ENCODE results near the gene OPN5. TPM values are rescaled to one million over a fixed set of nuclear protein-coding genes. Genes with fewer than 3 reads are reported as not detected.

OPN5 gene
- total RNA-seq, 1 donor from 2014 or later, result not detected

DNA sequence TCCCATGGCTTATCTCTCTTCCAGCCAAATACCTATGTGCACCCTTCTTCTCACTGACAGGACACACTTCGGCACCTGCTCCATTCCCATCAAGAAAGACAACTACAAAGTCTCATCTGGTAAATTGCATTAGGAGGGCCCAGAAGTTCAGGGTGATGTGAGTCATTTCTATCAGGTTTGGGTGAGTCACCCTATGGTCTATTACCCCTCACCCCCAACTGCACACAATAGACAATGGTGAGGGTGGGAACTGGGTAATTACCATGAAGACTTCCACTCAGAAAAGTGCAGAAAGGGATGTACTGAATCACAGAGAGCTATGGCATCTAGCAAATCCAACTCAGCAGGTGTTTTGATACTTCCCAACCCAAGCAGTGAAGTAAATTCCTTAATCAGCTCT is 54.8 kb downstream of the OPN5 start:
- Mint-ChIP-seq H3K4me3 (ENCODE audit: unreplicated experiment) (no peak overlapping the region), H3K9me3 (ENCODE audit: unreplicated experiment) (no peaks in the 10 kb centered on the region), H3K4me1 (ENCODE audit: unreplicated experiment) (peaks cover 14% of the 10 kb centered on the region), H3K36me3 (ENCODE audit: unreplicated experiment) (no peaks in the 10 kb centered on the region), H3K27ac (ENCODE audit: unreplicated experiment) (no peak overlapping the region), H3K27me3 (ENCODE audit: unreplicated experiment) (peaks cover 11% of the 10 kb centered on the region)
- TF ChIP-seq, protein P1, sequence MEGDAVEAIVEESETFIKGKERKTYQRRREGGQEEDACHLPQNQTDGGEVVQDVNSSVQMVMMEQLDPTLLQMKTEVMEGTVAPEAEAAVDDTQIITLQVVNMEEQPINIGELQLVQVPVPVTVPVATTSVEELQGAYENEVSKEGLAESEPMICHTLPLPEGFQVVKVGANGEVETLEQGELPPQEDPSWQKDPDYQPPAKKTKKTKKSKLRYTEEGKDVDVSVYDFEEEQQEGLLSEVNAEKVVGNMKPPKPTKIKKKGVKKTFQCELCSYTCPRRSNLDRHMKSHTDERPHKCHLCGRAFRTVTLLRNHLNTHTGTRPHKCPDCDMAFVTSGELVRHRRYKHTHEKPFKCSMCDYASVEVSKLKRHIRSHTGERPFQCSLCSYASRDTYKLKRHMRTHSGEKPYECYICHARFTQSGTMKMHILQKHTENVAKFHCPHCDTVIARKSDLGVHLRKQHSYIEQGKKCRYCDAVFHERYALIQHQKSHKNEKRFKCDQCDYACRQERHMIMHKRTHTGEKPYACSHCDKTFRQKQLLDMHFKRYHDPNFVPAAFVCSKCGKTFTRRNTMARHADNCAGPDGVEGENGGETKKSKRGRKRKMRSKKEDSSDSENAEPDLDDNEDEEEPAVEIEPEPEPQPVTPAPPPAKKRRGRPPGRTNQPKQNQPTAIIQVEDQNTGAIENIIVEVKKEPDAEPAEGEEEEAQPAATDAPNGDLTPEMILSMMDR (IDR thresholded peaks at IDR 0.05), result no peak
- no peak for DNase-seq (ENCODE audit: extremely low spot score, unreplicated experiment)

DNA sequence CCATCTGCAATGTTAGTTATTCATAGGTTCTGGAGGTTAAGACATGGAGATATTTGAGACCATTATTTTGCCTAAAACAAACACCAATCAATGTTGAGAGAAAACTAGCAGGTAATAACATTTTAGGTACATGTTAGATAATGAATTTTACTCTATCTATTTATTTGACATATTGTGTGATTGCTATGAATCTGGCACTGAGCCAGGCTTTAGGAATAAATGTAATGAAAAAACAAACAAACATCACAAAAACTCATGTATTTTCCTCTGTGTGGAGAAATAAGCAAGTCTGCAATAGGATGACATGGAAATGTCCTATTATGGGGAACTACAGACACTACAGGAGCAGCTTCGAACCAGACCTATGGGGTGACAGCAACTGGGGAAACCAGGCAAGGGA is 57.8 kb downstream of the OPN5 start:
- H3K4me3 Mint-ChIP-seq (ENCODE audit: unreplicated experiment), result no peak overlapping the region
- peaks cover 21% of the 10 kb centered on the region for H3K27me3 Mint-ChIP-seq (ENCODE audit: unreplicated experiment)
- no peak overlapping the region for H3K27ac Mint-ChIP-seq (ENCODE audit: unreplicated experiment)
- TF ChIP-seq, protein P1 (IDR thresholded peaks at IDR 0.05), result no peak
- no peak for DNase-seq (ENCODE audit: extremely low spot score, unreplicated experiment)
- H3K9me3 Mint-ChIP-seq (ENCODE audit: unreplicated experiment), result no peaks in the 10 kb centered on the region
- no peaks in the 10 kb centered on the region for H3K36me3 Mint-ChIP-seq (ENCODE audit: unreplicated experiment)
- no peaks in the 10 kb centered on the region for H3K4me1 Mint-ChIP-seq (ENCODE audit: unreplicated experiment)

DNA sequence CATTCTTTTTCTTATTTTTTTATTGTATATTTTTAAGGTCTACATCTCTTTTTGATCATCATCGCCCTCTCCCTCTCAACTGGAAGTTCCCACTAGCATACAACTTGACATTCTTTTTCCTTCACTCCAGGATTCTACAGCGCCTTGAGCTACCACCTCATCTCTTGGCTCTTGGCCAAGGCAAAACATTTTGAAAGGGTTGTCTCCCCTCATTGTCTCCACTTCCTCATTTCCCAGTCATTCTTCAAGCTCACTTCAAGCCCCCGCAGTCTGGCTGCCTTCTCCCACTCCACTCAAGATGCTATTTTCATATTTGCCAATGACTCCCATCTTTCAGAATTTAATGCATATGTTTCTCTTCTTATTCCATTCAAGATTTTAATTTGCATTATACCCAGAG is 63.0 kb downstream of the OPN5 start:
- H3K27me3 Mint-ChIP-seq (ENCODE audit: unreplicated experiment), result peaks cover 22% of the 10 kb centered on the region
- H3K4me3 Mint-ChIP-seq (ENCODE audit: unreplicated experiment), result no peak overlapping the region
- no peaks in the 10 kb centered on the region for H3K36me3 Mint-ChIP-seq (ENCODE audit: unreplicated experiment)
- no peaks in the 10 kb centered on the region for H3K4me1 Mint-ChIP-seq (ENCODE audit: unreplicated experiment)
- H3K9me3 Mint-ChIP-seq (ENCODE audit: unreplicated experiment), result no peaks in the 10 kb centered on the region
- H3K27ac Mint-ChIP-seq (ENCODE audit: unreplicated experiment), result no peak overlapping the region
- DNase-seq (ENCODE audit: extremely low spot score, unreplicated experiment), result no peak
- TF ChIP-seq, protein P1 (IDR thresholded peaks at IDR 0.05), result no peak

DNA sequence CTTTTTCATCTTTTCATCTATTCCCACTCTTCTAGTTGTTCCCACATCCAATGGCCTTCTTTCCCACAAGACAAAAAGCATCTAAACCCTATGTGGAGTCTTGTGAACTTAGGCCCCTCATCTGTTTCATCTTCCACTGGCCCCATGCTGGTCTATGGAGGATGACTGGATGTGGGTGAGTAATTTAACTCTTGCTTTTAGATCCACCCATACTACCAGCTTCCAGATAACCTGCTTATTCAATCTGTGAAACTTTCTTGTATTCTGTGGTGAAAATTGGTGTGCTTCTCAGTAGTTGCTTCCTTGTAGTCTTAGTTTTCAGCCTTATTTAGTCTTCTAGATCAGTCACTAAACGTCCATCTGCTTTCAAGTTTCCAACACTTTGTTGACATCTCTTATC is 64.9 kb downstream of the OPN5 start:
- Mint-ChIP-seq H3K36me3 (ENCODE audit: unreplicated experiment) (no peaks in the 10 kb centered on the region), H3K9me3 (ENCODE audit: unreplicated experiment) (no peaks in the 10 kb centered on the region), H3K27me3 (ENCODE audit: unreplicated experiment) (peaks cover 19% of the 10 kb centered on the region), H3K4me3 (ENCODE audit: unreplicated experiment) (no peak overlapping the region), H3K27ac (ENCODE audit: unreplicated experiment) (no peak overlapping the region), H3K4me1 (ENCODE audit: unreplicated experiment) (no peaks in the 10 kb centered on the region)
- DNase-seq (ENCODE audit: extremely low spot score, unreplicated experiment), result no peak
- TF ChIP-seq, protein P1 (IDR thresholded peaks at IDR 0.05), result no peak

DNA sequence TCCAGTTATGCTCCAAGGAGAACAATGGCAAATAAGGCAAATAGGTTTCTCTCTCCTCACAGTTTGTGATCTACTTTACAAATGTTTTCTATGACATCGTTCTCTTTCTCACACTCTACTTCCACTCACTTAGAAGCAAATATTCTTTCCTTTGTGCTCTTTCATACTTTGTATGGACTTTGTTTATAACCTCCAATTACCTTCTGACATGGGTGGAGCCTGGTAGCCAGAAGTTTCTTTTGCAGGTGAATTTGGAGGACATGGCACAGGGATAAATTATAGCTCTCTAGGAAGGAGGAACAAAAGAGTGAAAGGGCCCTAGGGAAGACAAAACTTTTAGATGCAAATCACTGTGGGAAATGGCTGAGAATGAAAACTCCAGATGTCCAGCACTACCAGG is 69.3 kb downstream of the OPN5 start:
- Mint-ChIP-seq H3K27me3 (ENCODE audit: unreplicated experiment) (peaks cover 21% of the 10 kb centered on the region), H3K4me3 (ENCODE audit: unreplicated experiment) (no peak overlapping the region), H3K9me3 (ENCODE audit: unreplicated experiment) (no peaks in the 10 kb centered on the region), H3K36me3 (ENCODE audit: unreplicated experiment) (no peaks in the 10 kb centered on the region), H3K27ac (ENCODE audit: unreplicated experiment) (no peak overlapping the region), H3K4me1 (ENCODE audit: unreplicated experiment) (no peaks in the 10 kb centered on the region)
- DNase-seq (ENCODE audit: extremely low spot score, unreplicated experiment), result no peak
- TF ChIP-seq, protein P1 (IDR thresholded peaks at IDR 0.05), result no peak
